H1 (cell line): ENCODE measurements around the gene CCDC197. TPM values are rescaled to one million over a fixed set of nuclear protein-coding genes. Genes with fewer than 3 reads are reported as not detected.

ENCODE experiments used
- CTCF ChIA-PET: fragments of 300-600 bp; sonication (Branson Sonifier 250); formaldehyde crosslinking; loops from one replicate; lab custom pipeline; 2021; ENCODE audit not compliant: partially characterized antibody; lab: Charles Lee
- POLR2A ChIA-PET: fragments of 300-600 bp; sonication (Branson Sonifier 250); formaldehyde crosslinking; loops from one replicate; lab custom pipeline; 2021; ENCODE audit warnings: inconsistent platforms; ENCODE audit not compliant: partially characterized antibody; lab: Charles Lee
- DNase-seq, 2 experiments: peaks; one replicate each; pipeline versions ENCODE4 v3.0.0 to v3.0.0-alpha.2; 2010 to 2022; ENCODE audit warnings: low spot score in 2 of 2, low read depth in 1 of 2, mixed read lengths in 1 of 2
- FAIRE-seq: peaks from 2 replicates; lab custom pipeline; 2011; peaks lifted over from hg19 to GRCh38; lab: Jason Lieb, UNC
- H2AFZ ChIP-seq: 2 replicates; pipeline ENCODE4 v1.8.1; 2012; ENCODE audit warnings: low read length, inconsistent platforms
- H2AK5ac ChIP-seq: 2 replicates; pipeline ENCODE4 v1.6.1; 2013; ENCODE audit warnings: low read depth, low read length
- H2BK120ac ChIP-seq: replicated peaks from 2 replicates; pipeline ENCODE3; 2013; ENCODE audit warnings: low read depth, low read length, inconsistent platforms
- H2BK12ac ChIP-seq: 2 replicates; pipeline ENCODE4 v1.6.1; 2013; ENCODE audit warnings: low read depth, low read length
- H2BK15ac ChIP-seq: 2 replicates; pipeline ENCODE4 v1.6.1; 2013; ENCODE audit warnings: low read length
- H2BK20ac ChIP-seq: 2 replicates; pipeline ENCODE4 v1.6.1; 2013; ENCODE audit warnings: low read length
- H2BK5ac ChIP-seq: 2 replicates; pipeline ENCODE4 v1.6.1; 2013; ENCODE audit warnings: low read depth, low read length
- H3K14ac ChIP-seq: 2 replicates; pipeline ENCODE4 v1.6.1; 2013; ENCODE audit warnings: inconsistent platforms; ENCODE audit not compliant: insufficient read length
- H3K18ac ChIP-seq: 2 replicates; pipeline ENCODE4 v1.6.1; 2013; ENCODE audit warnings: low read length; ENCODE audit errors: extremely low read depth
- H3K23ac ChIP-seq: 2 replicates; pipeline ENCODE4 v1.6.1; 2013; ENCODE audit warnings: inconsistent platforms; ENCODE audit not compliant: insufficient read length
- H3K23me2 ChIP-seq: 2 replicates; pipeline ENCODE4 v1.6.1; 2013; ENCODE audit warnings: low read depth, low read length
- H3K27ac ChIP-seq: 2 replicates; pipeline ENCODE4 v1.6.1; 2011; ENCODE audit warnings: low read depth, low read length, inconsistent platforms
- H3K27me3 ChIP-seq, 4 experiments: replicated peaks in 1 of 4; 1 replicate in 1 of 4; 2 replicates in 3 of 4; pipeline versions ENCODE4 v1.6.1 to v1.8.1; 2011 to 2013; ENCODE audit warnings: low read length in 3 of 4, mild to moderate bottlenecking in 3 of 4, inconsistent platforms in 2 of 4, mixed read lengths in 2 of 4, moderate library complexity in 1 of 4; ENCODE audit not compliant: control insufficient read depth in 3 of 4, insufficient read depth in 3 of 4; ENCODE audit errors: extremely low read depth in 1 of 4
- H3K36me3 ChIP-seq, 4 experiments: 2 replicates each; pipeline versions ENCODE4 v1.6.1 to v1.8.1; 2011 to 2013; ENCODE audit warnings: mild to moderate bottlenecking in 4 of 4, low read length in 3 of 4, moderate library complexity in 2 of 4, control low read depth in 1 of 4, inconsistent platforms in 1 of 4; ENCODE audit not compliant: insufficient read depth in 4 of 4, control insufficient read depth in 2 of 4
- H3K4ac ChIP-seq: replicated peaks from 2 replicates; pipeline ENCODE3; 2013; ENCODE audit warnings: low read length, low read depth, mixed read lengths, inconsistent platforms; ENCODE audit not compliant: insufficient read length
- H3K4me1 ChIP-seq, 4 experiments: replicated peaks in 1 of 4; 1 replicate in 1 of 4; 2 replicates in 3 of 4; pipeline versions ENCODE4 v1.6.1 to v1.8.1; 2011 to 2013; ENCODE audit warnings: low read length in 3 of 4, inconsistent platforms in 2 of 4, mixed read lengths in 1 of 4; ENCODE audit not compliant: insufficient read depth in 4 of 4, control insufficient read depth in 3 of 4
- H3K4me2 ChIP-seq, 2 experiments: 2 replicates each; pipeline versions ENCODE4 v1.6.1 to v1.8.1; 2011 to 2013; ENCODE audit warnings: low read depth in 2 of 2, low read length in 2 of 2, control low read depth in 1 of 2, inconsistent platforms in 1 of 2, mild to moderate bottlenecking in 1 of 2; ENCODE audit not compliant: insufficient read depth in 1 of 2
- H3K4me3 ChIP-seq, 4 experiments: fragments of 200-600, 300-600 bp in 1 of 4; sonication (generic), shearing (Covaris generic), sonication (Bioruptor Twin) in 1 of 4; 2 replicates each; pipeline versions ENCODE4 v1.5.1 to v1.8.1; 2011 to 2016; ENCODE audit warnings: low read length in 4 of 4, low read depth in 3 of 4, control low read depth in 2 of 4, inconsistent platforms in 2 of 4, mild to moderate bottlenecking in 2 of 4, mixed read lengths in 1 of 4, moderate library complexity in 1 of 4; ENCODE audit not compliant: insufficient read depth in 2 of 4; ENCODE audit errors: extremely low read depth in 1 of 4
- H3K56ac ChIP-seq: replicated peaks from 2 replicates; pipeline ENCODE3; 2013; ENCODE audit warnings: low read depth, mild to moderate bottlenecking, mixed read lengths, low read length, inconsistent platforms; ENCODE audit not compliant: insufficient read length
- H3K79me1 ChIP-seq: 2 replicates; pipeline ENCODE4 v1.6.1; 2013; ENCODE audit warnings: low read depth, low read length, control low read depth
- H3K79me2 ChIP-seq, 2 experiments: 2 replicates each; pipeline versions ENCODE4 v1.6.1 to v1.8.1; 2012 to 2013; ENCODE audit warnings: low read length in 2 of 2, mild to moderate bottlenecking in 2 of 2, inconsistent platforms in 1 of 2; ENCODE audit not compliant: insufficient read depth in 2 of 2, control insufficient read depth in 1 of 2
- H3K9ac ChIP-seq, 4 experiments: replicated peaks in 1 of 4; 1 replicate in 1 of 4; 2 replicates in 3 of 4; pipeline versions ENCODE4 v1.6.1 to v1.8.1; 2011 to 2013; ENCODE audit warnings: low read depth in 3 of 4, low read length in 3 of 4, control low read depth in 2 of 4, mild to moderate bottlenecking in 2 of 4, moderate library complexity in 2 of 4, inconsistent platforms in 1 of 4; ENCODE audit errors: extremely low read depth in 1 of 4
- H3K9me3 ChIP-seq, 2 experiments: 2 replicates each; pipeline versions ENCODE4 v1.6.1 to v1.8.1; 2012 to 2013; ENCODE audit warnings: mild to moderate bottlenecking in 2 of 2, moderate library complexity in 2 of 2, control low read depth in 1 of 2, inconsistent platforms in 1 of 2, low read depth in 1 of 2, low read length in 1 of 2, mixed read lengths in 1 of 2; ENCODE audit not compliant: insufficient read depth in 2 of 2
- H4K20me1 ChIP-seq, 2 experiments: replicated peaks in 1 of 2; 2 replicates each; pipeline versions ENCODE3 to v1.8.1; 2011 to 2013; ENCODE audit warnings: inconsistent platforms in 2 of 2, low read length in 2 of 2, mild to moderate bottlenecking in 1 of 2; ENCODE audit not compliant: insufficient read depth in 2 of 2, control insufficient read depth in 1 of 2
- H4K5ac ChIP-seq: 2 replicates; pipeline ENCODE4 v1.6.1; 2013; ENCODE audit warnings: low read length, low read depth, mixed read lengths, inconsistent platforms; ENCODE audit not compliant: insufficient read length
- H4K8ac ChIP-seq: 2 replicates; pipeline ENCODE4 v1.8.0; 2013; ENCODE audit warnings: mild to moderate bottlenecking, moderate library complexity, low read length, inconsistent platforms; ENCODE audit not compliant: insufficient read depth; ENCODE audit errors: extremely low read depth
- H4K91ac ChIP-seq: replicated peaks from 2 replicates; pipeline ENCODE3; 2013; ENCODE audit warnings: low read length, mixed read lengths, inconsistent platforms; ENCODE audit not compliant: insufficient read length
- BACH1 ChIP-seq: IDR thresholded peaks from 2 replicates; pipeline ENCODE4 v1.6.1; 2012; ENCODE audit warnings: low read length, improper control_type of control experiment
- BCL11A ChIP-seq, 2 experiments: IDR thresholded peaks; one replicate each; pipeline ENCODE4 v1.6.1; 2011; ENCODE audit warnings: low read depth in 2 of 2, low read length in 2 of 2, mild to moderate bottlenecking in 2 of 2
- FOSL1 ChIP-seq: IDR thresholded peaks from 2 replicates; pipeline ENCODE4 v1.6.1; 2011; ENCODE audit warnings: mild to moderate bottlenecking, low read depth, low read length, moderate library complexity; ENCODE audit not compliant: insufficient read depth
- HDAC2 ChIP-seq, 2 experiments: fragments of 300-600 bp in 1 of 2; sonication (generic) in 1 of 2; IDR thresholded peaks; 2 replicates each; pipeline ENCODE4 v1.6.1; 2011 to 2012; ENCODE audit warnings: low read depth in 2 of 2, low read length in 2 of 2, mild to moderate bottlenecking in 2 of 2, moderate library complexity in 2 of 2, borderline replicate concordance in 1 of 2, inconsistent platforms in 1 of 2
- NANOG ChIP-seq: IDR thresholded peaks from 2 replicates; pipeline ENCODE4 v1.6.1; 2011; ENCODE audit warnings: low read length, low read depth, mild to moderate bottlenecking, inconsistent platforms; ENCODE audit not compliant: insufficient read depth, poor library complexity, severe bottlenecking
- POU5F1 ChIP-seq: IDR thresholded peaks from 2 replicates; pipeline ENCODE4 v1.6.1; 2011; ENCODE audit warnings: low read depth, mild to moderate bottlenecking, low read length, moderate library complexity
- RBBP5 ChIP-seq: IDR thresholded peaks from 2 replicates; pipeline ENCODE4 v1.7.1; 2012; ENCODE audit warnings: low read depth, mild to moderate bottlenecking, inconsistent platforms, low read length, moderate library complexity, borderline replicate concordance
- RNF2 ChIP-seq: fragments of 200-900, 300-1000 bp; sonication (generic); IDR thresholded peaks from 2 replicates; pipeline ENCODE4 v1.7.1; 2016; ENCODE audit warnings: borderline replicate concordance, low read depth, mild to moderate bottlenecking, antibody characterized with exemption, low read length; ENCODE audit not compliant: poor library complexity, severe bottlenecking; ENCODE audit errors: missing control alignments
- TAF1 ChIP-seq: IDR thresholded peaks from 2 replicates; pipeline ENCODE4 v1.6.1; 2011; ENCODE audit warnings: mild to moderate bottlenecking, low read depth, low read length
- WGBS, 2 experiments: shearing (Covaris generic) in 1 of 2; methylation state at CpG; one replicate each; pipeline versions ENCODE4 v1.1.6 to v1.1.7; 2013 to 2015; ENCODE audit warnings: low lambda C conversion rate in 2 of 2, mixed read lengths in 2 of 2, inconsistent platforms in 1 of 2, low coverage in 1 of 2, missing lambda C conversion rate in 1 of 2; ENCODE audit not compliant: insufficient replicate concordance in 2 of 2, insufficient coverage in 1 of 2, insufficient read length in 1 of 2; ENCODE audit errors: extremely low coverage in 1 of 2, missing lambda C conversion rate in 1 of 2; 5-methylcytosine and 5-hydroxymethylcytosine counted together
- polyA plus RNA-seq, 7 experiments: library from polyadenylated mRNA; depleted of rRNA in 3 of 7; stranded (reverse) in 5 of 7; unstranded in 2 of 7; fragments of >200 nt in 5 of 7; fragments of 200-250 nt in 2 of 7; gene quantifications; 1 replicate in 5 of 7; 2 replicates in 1 of 7; 4 replicates in 1 of 7; pipeline versions ENCODE4 v1.2.1 to v1.2.3, GENCODE V29; 2011 to 2013; ENCODE audit warnings: missing spikeins in 2 of 7, mixed read lengths in 2 of 7
- total RNA-seq: library from RNA; stranded (reverse); fragmentation: NEBNext Ultra II Directional; extraction: Animal tissue kit (Norgen Biotek cat#: 25700); gene quantifications from 2 replicates; pipeline ENCODE4 v1.2.1, GENCODE V29; 2021

Gene CCDC197
- total and polyA plus RNA-seq, 2 of the 8 experiments (the other 6 are each of a cell fraction or from before 2014, with no cell fraction given) = not detected

- Histone ChIP-seq H3K14ac (no peak overlapping the region), H2AFZ (no peak overlapping the region), H3K4ac (no peak overlapping the region), H3K4me3 (no peak overlapping the region), H3K9ac (no peak overlapping the region), H3K79me2 (no peaks in the 10 kb centered on the region), H3K36me3 (no peaks in the 10 kb centered on the region; a peak in 1 of 8 replicates), H3K9me3 (no peaks in the 10 kb centered on the region), H3K4me1 (peaks cover 0 to 8% (median 3%) of the 10 kb centered on the region in 4 experiments; a peak in 3 of 7 replicates), H4K8ac (no peak overlapping the region), H3K56ac (no peak overlapping the region), H3K27me3 (no peaks in the 10 kb centered on the region), H4K5ac (no peak overlapping the region), H2BK5ac (no peak overlapping the region), H3K23me2 (no peaks in the 10 kb centered on the region), H3K18ac (no peak overlapping the region), H4K91ac (no peak overlapping the region), H2BK20ac (no peak overlapping the region), H3K27ac (no peak overlapping the region), H2BK15ac (no peak overlapping the region), H3K79me1 (no peaks in the 10 kb centered on the region), H4K20me1 (no peaks in the 10 kb centered on the region), H2AK5ac (no peak overlapping the region), H3K23ac (no peak overlapping the region), H3K4me2 (no peak overlapping the region), H2BK12ac (no peak overlapping the region), H2BK120ac (no peak overlapping the region)
- CTCF ChIA-PET = interaction anchor here (1.0 to 20.5 kb wide), 7 partner anchors 10 to 50 kb away, joined by 3 to 484 read pairs (median 18); partner anchors contain the start of genes ASB2 and CCDC197
- TF ChIP-seq RNF2 (no peak), FOSL1 (no peak), TAF1 (no peak), HDAC2 (IDR thresholded peaks at IDR 0.05; ENCODE audit: borderline replicate concordance in 1 of 2, low read depth in 2 of 2, low read length in 2 of 2) (no peak), POU5F1 (no peak), BCL11A (IDR thresholded peaks at IDR 0.05; ENCODE audit: low read depth in 2 of 2, low read length in 2 of 2) (no peak), NANOG (no peak), RBBP5 (no peak), BACH1 (no peak)
- 94% methylated on average over 13 of the region's 13 CpGs; no CpG with 5 or more reads in 1 of the 2 experiments for WGBS, 2 experiments
- POLR2A ChIA-PET = no interaction called here
- no peak for DNase-seq
- FAIRE-seq = no peak
These were observed 47.5 kb upstream of the CCDC197 start for GRCh38 chr14:93949511-93950075.
